GM18511 (cell line): ENCODE data around the gene CHRNA4.

Experiments
- ATAC-seq: cut with Tn5 transposase; IDR thresholded peaks from one replicate; pipeline ENCODE4 v1.9.1; 2021; ENCODE audit warnings: mild to moderate bottlenecking, moderate library complexity; ENCODE audit not compliant: unreplicated experiment

CHRNA4 gene

GRCh38 chr20:63322933-63323273, 38.2 kb downstream of the CHRNA4 start:
- no peak for ATAC-seq

- no peak for ATAC-seq
Measured at GRCh38 chr20:63322146-63322932, 38.8 kb downstream of the CHRNA4 start.

- ATAC-seq: no peak
Measured at GRCh38 chr20:63321148-63321831, 39.9 kb downstream of the CHRNA4 start.

- ATAC-seq: no peak
Measured at GRCh38 chr20:63320616-63321147, 40.5 kb downstream of the CHRNA4 start.

- no peak for ATAC-seq
Measured at GRCh38 chr20:63320041-63320511, 41.1 kb downstream of the CHRNA4 start.

- no peak for ATAC-seq
Measured at GRCh38 chr20:63319164-63320040, 41.7 kb downstream of the CHRNA4 start.

GRCh38 chr20:63318391-63319163, 42.6 kb downstream of the CHRNA4 start:
- no peak for ATAC-seq

GRCh38 chr20:63317601-63318291, 43.4 kb downstream of the CHRNA4 start:
- no peak for ATAC-seq

GRCh38 chr20:63317061-63317460, 44.1 kb downstream of the CHRNA4 start:
- no peak for ATAC-seq

GRCh38 chr20:63316502-63316921, 44.6 kb downstream of the CHRNA4 start:
- ATAC-seq: no peak

GRCh38 chr20:63315731-63316491, 45.2 kb downstream of the CHRNA4 start:
- no peak for ATAC-seq

- ATAC-seq: no peak
Measured at GRCh38 chr20:63315240-63315689, 45.9 kb downstream of the CHRNA4 start.

- ATAC-seq: no peak
Measured at GRCh38 chr20:63314566-63315239, 46.4 kb downstream of the CHRNA4 start.

GRCh38 chr20:63314015-63314471, 47.1 kb downstream of the CHRNA4 start:
- no peak for ATAC-seq

- no peak for ATAC-seq
Measured at GRCh38 chr20:63313349-63314014, 47.7 kb downstream of the CHRNA4 start.

- no peak for ATAC-seq
Measured at GRCh38 chr20:63312690-63313348, 48.3 kb downstream of the CHRNA4 start.

GRCh38 chr20:63312273-63312672, 48.9 kb downstream of the CHRNA4 start:
- no peak for ATAC-seq
